Osteoblast (primary cell): ENCODE results near the gene PDHX. TPM values are rescaled to one million over a fixed set of nuclear protein-coding genes. Genes with fewer than 3 reads are reported as not detected.
"Not testable (repeated sequence)": the region's sequence is repeated elsewhere in the genome, so short reads cannot be mapped to it uniquely, and the experiment has no call there.

Source experiments
- DNase-seq: peaks from one replicate; pipeline ENCODE4 v3.0.0; 2011; ENCODE audit warnings: low spot score, mixed read lengths; ENCODE audit not compliant: insufficient read length; ENCODE audit errors: missing footprints
- H2AFZ ChIP-seq: 2 replicates; pipeline ENCODE4 v1.6.0; 2011; ENCODE audit warnings: mild to moderate bottlenecking, low read length
- H3K27ac ChIP-seq: 2 replicates; pipeline ENCODE4 v1.5.1; 2011; ENCODE audit warnings: mild to moderate bottlenecking, low read depth, low read length, moderate library complexity
- H3K27me3 ChIP-seq: 2 replicates; pipeline ENCODE4 v1.6.0; 2012; ENCODE audit warnings: mild to moderate bottlenecking, control low read depth, inconsistent platforms, low read length, moderate library complexity; ENCODE audit not compliant: insufficient read depth
- H3K36me3 ChIP-seq: 2 replicates; pipeline ENCODE4 v1.5.1; 2011; ENCODE audit warnings: mild to moderate bottlenecking, low read length, control low read depth, moderate library complexity; ENCODE audit not compliant: insufficient read depth
- H3K4me1 ChIP-seq: 2 replicates; pipeline ENCODE4 v1.5.1; 2011; ENCODE audit warnings: mild to moderate bottlenecking, low read length, control low read depth, moderate library complexity; ENCODE audit not compliant: insufficient read depth
- H3K4me2 ChIP-seq: 2 replicates; pipeline ENCODE4 v1.6.0; 2011; ENCODE audit warnings: mild to moderate bottlenecking, low read length; ENCODE audit not compliant: insufficient read depth
- H3K4me3 ChIP-seq: fragments of 200-600 bp; sonication (generic); 3 replicates; pipeline ENCODE4 v1.5.1; 2012; ENCODE audit warnings: mild to moderate bottlenecking, low read length, inconsistent platforms; ENCODE audit not compliant: insufficient read depth
- H3K79me2 ChIP-seq: 2 replicates; pipeline ENCODE4 v1.6.0; 2012; ENCODE audit warnings: mild to moderate bottlenecking, low read length, control low read depth, inconsistent platforms; ENCODE audit not compliant: insufficient read depth
- H3K9me3 ChIP-seq: 2 replicates; pipeline ENCODE4 v1.5.1; 2011; ENCODE audit warnings: low read depth, low read length, control low read depth
- H4K20me1 ChIP-seq: 2 replicates; pipeline ENCODE4 v1.6.0; 2012; ENCODE audit warnings: mild to moderate bottlenecking, low read length, control low read depth; ENCODE audit not compliant: insufficient read depth
- CTCF ChIP-seq: IDR thresholded peaks from 2 replicates; pipeline ENCODE4 v1.5.1; 2011; ENCODE audit warnings: mild to moderate bottlenecking, low read depth, low read length, moderate library complexity; ENCODE audit errors: extremely low read depth
- total RNA-seq: library from RNA; depleted of rRNA; stranded (reverse); fragments of >200 nt; gene quantifications from 2 replicates; pipeline ENCODE4 v1.2.3, GENCODE V29; 2012

The PDHX gene
- total RNA-seq, 1 donor, result 29.7 TPM

- Histone ChIP-seq H3K4me2 (no peak overlapping the region), H3K27me3 (no peaks in the 10 kb centered on the region), H3K4me1 (no peaks in the 10 kb centered on the region), H3K27ac (no peak overlapping the region), H3K4me3 (no peak overlapping the region), H3K36me3 (peaks cover 2% of the 10 kb centered on the region), H3K79me2 (peaks cover 7% of the 10 kb centered on the region), H2AFZ (no peak overlapping the region), H4K20me1 (peaks cover 3% of the 10 kb centered on the region), H3K9me3 (peaks cover 3% of the 10 kb centered on the region)
- DNase-seq, result no peak
- no peak for TF ChIP-seq CTCF
These were observed 23.0 kb upstream of the PDHX start for GRCh38 chr11:34893416-34893815.

DNA sequence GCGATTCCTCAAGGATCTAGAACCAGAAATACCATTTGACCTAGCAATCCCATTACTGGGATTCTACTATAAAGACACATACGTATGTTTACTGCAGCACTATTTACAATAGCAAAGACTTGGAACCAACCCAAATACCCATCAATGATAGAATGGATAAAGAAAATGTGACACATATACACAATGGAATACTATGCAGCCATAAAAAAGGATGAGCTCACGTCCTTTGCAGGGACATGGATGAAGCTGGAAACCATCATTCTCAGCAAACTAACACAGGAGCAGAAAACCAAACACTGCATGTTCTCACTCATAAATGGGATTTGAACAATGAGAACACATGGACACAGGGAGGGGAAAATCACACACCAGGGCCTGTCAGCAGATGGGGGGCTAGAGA is 20.2 kb upstream of the PDHX start:
- Histone ChIP-seq H3K79me2 (peaks cover 18% of the 10 kb centered on the region), H3K9me3 (peaks cover 17% of the 10 kb centered on the region)
- H2AFZ ChIP-seq, H3K27me3 ChIP-seq, H4K20me1 ChIP-seq, H3K4me2 ChIP-seq, H3K27ac ChIP-seq, H3K4me3 ChIP-seq, H3K4me1 ChIP-seq, DNase-seq, H3K36me3 ChIP-seq: not testable (repeated sequence)

DNA sequence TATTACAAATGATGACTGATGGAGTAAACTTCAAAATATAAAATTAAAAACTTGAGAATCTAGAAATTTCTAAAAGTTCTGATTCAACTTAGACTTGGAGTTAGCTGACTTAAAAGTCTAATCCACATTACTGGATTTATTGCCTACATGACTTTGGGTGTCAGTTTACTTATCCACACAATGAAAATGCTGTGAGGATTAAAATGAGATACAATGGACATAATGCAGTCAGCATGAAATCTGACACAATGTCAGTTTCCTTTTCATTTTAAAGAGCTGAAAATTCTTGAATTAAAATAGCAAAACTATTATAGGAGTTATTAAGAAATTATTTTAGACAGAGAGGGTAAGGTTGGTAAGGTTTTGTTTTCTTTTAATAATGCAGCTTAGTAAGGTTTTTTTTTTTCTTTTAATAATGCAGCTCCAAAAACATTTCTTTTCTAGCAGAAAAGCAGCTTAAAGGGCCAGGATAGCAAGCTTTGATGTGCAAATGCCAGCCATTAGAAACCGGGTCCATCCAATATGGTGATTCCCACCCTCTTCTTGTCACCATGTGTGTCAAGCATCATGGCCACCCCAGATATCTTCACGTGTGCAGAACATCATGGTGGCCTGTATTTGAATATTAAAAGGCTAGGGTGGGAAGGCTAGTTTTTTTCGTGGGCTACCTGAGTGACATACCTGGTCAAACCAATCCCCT is 19.1 kb upstream of the PDHX start:
- peaks cover 2% of the 10 kb centered on the region for H3K36me3 ChIP-seq
- no peak overlapping the region for H3K4me3 ChIP-seq
- H3K9me3 ChIP-seq, result peaks cover 17% of the 10 kb centered on the region
- no peak overlapping the region for H2AFZ ChIP-seq
- H3K79me2 ChIP-seq, result peaks cover 28% of the 10 kb centered on the region
- H3K4me1 ChIP-seq, result no peaks in the 10 kb centered on the region
- DNase-seq, result peak; percentile 22
- TF ChIP-seq CTCF, result no peak
- H3K4me2 ChIP-seq, result no peak overlapping the region
- no peak overlapping the region for H3K27ac ChIP-seq
- no peaks in the 10 kb centered on the region for H3K27me3 ChIP-seq
- H4K20me1 ChIP-seq, result peaks cover 3% of the 10 kb centered on the region

DNA sequence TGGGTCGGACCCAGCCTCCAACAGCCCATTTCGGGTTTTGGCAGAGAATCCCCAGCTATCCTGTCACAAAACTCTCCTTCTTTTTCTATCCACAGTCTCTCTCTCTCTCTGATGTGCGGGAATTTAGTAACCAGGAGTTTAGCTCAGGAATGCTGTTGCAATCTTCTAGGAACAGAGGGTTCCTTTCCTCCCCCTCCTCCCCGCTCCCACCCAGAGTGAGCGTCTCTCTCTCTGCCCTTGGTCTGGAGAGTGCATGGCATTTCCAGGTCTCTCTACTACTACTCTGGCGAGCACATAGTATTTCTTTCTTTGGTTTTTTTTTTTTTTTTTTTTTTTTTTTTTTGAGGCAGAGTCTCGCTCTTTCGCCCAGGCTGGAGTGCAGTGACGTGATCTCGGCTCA is 17.9 kb upstream of the PDHX start:
- no peak overlapping the region for H3K27ac ChIP-seq
- H2AFZ ChIP-seq, result no peak overlapping the region
- TF ChIP-seq CTCF, result no peak
- peaks cover 35% of the 10 kb centered on the region for H3K79me2 ChIP-seq
- H4K20me1 ChIP-seq, result peaks cover 7% of the 10 kb centered on the region
- H3K9me3 ChIP-seq, result peaks cover 17% of the 10 kb centered on the region
- H3K4me3 ChIP-seq, result no peak overlapping the region
- no peak overlapping the region for H3K4me2 ChIP-seq
- no peak for DNase-seq
- no peaks in the 10 kb centered on the region for H3K27me3 ChIP-seq
- peaks cover 2% of the 10 kb centered on the region for H3K36me3 ChIP-seq
- H3K4me1 ChIP-seq, result no peaks in the 10 kb centered on the region
